HG03575 (cell line): ENCODE results near the gene UNC79.

ENCODE experiments used
- ATAC-seq: cut with Tn5 transposase; IDR thresholded peaks from one replicate; pipeline ENCODE4 v1.9.1; 2021; ENCODE audit not compliant: unreplicated experiment, insufficient number of reproducible peaks, low FRiP score; ENCODE audit errors: extremely low read depth

Gene UNC79

DNA sequence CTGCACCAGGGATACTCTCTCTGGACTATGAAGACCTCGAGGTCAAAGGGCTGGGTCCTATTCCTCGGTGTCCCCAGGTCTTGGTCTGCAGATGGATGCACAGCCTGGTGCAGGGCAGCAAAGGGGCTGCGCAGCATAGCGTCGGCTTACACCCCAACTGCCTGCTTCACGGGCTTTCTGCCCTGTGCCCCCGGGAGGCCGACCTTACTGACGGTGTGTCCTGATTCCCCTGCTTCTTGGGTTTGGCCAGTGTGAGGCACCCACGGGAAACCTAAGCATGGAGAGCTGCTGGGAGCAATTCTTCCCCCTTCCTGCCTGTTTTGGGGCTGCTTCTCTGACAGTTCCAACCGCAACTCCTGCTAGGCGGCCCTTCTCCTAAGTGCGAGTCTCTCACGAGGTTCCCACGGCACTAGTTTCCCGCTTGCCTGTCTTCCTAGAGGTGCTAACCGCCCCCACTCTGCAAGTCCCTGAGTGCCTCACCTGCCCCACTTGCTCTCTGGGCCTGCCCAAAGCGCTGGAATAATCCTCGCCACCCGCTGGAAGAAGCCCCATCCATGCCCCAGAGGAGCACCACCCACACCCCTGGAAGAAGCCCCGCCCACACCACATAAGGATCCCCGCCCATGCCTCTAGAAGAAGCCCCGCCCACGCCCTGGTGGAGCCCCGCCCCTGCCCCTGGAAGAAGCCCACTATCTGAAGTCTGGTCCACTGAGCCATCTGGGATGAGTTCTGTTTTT lies 303.5 kb downstream of the UNC79 start:
- ATAC-seq: no peak

DNA sequence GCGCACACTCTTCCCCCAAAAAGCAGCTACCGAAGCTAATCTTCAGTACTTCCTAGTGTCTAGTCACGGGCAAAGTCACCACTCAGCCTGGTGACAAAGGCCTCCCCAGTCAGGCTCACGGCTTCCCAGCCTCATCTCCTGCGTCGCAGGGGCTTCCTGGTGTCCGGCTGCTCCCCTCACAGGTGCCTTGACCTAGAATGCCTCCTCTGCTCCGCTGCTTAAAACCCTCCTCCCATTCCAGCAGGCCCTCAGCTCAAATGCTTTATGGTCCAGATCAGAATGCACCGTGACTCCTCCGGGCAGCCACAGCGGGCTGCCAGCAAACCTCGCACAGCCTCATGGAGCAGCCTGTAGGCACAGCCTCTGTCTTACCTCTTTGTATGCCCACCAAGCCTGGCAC lies 304.5 kb downstream of the UNC79 start:
- ATAC-seq: no peak

DNA sequence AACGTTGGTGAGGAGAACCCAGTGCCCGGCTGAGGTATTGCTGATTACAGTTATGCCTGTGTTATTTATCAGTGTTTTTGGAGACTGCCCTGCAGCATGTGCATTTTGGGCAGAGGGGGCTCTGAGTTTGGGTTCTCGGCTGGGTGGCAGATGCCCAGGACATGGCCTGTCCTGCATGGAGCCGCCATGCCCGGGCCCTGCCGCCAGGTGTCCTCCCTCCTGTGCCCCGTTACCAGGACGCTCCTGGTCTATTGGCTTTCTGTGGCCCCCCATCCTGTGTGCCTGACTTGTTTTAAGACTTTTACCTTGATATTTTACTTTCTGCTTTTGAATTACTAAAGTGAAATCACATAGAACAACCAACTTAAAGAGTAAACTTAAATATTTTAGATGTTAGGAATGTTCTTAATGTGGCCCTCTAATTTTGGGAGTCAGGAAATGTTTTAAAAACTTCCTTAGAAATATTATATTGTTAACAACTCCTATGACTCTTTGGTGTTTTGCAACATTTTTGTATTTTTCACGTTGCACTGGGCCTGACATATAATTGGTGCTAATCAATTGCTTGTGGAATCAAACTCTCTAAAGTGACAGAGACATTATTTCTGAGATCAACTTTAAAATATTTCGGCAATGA lies 305.8 kb downstream of the UNC79 start:
- no peak for ATAC-seq

DNA sequence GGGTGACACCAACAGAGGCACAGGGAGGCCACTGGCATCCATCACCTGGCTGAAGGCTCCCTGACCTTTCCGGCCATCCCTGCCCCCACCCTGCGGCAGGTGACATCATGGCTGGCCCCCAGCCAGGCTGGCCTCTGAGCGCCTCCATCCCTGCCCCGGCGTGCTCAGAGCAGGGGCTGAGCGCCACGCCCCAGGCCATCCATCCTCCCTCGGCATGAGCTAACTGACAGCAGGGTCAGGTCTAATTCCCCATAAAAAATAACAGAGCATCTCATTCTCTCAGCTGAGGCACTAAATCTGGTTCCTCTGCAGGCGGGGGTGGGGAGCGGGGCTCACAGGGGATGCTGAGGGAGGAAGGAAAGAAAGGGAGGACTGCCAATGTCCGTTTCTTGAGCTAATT lies 306.9 kb downstream of the UNC79 start:
- ATAC-seq: no peak

DNA sequence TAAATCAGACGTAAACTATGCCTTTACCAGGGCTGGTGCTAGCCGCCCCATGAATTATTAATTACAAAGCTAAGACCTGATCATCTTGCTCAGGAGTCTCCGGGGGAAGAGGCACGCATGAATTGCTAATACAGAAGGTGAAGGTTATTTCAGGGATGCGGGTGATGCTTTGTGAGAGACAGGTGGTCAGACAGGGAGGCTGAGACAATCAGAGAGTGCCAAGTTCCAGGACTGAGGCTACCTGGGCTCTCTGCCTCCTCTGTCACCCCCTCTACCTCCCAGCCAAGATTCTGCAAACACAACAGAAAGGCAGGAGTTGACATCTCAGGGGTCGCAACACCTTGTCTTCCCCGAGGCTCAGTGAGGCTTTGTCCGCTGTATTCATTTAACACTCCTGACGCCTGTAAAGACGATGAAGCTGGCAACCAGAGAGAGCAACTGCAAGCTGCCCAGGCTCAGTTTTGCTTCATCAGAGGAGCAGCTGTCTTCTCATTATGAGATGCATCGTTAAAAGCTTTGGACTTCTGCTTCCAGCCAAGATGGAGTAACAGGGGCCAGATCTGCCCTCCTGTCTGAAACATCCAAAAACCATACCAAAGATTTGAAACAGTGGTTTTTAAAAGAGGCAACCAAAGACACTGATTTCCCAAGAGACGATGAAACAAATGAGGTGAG lies 311.0 kb downstream of the UNC79 start:
- ATAC-seq: no peak

DNA sequence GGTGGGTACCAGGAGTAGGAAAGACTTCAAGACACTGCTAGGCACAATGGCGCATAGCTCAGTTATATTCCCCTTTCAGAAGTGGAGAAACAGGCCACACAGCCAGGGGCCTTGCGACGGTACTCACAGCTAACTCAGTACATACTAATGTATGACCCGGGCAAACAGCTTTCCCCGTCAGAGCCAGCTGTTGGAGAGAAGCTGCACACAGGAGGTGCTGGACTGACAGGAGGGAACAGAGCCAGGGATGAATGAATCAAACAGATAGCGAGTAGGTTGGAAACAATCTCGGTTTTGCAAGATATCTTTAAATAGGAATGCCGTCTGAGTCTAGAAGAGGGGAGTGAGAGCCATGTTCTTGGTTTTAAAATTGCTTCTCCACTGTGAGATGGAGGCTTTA lies 312.0 kb downstream of the UNC79 start:
- no peak for ATAC-seq

DNA sequence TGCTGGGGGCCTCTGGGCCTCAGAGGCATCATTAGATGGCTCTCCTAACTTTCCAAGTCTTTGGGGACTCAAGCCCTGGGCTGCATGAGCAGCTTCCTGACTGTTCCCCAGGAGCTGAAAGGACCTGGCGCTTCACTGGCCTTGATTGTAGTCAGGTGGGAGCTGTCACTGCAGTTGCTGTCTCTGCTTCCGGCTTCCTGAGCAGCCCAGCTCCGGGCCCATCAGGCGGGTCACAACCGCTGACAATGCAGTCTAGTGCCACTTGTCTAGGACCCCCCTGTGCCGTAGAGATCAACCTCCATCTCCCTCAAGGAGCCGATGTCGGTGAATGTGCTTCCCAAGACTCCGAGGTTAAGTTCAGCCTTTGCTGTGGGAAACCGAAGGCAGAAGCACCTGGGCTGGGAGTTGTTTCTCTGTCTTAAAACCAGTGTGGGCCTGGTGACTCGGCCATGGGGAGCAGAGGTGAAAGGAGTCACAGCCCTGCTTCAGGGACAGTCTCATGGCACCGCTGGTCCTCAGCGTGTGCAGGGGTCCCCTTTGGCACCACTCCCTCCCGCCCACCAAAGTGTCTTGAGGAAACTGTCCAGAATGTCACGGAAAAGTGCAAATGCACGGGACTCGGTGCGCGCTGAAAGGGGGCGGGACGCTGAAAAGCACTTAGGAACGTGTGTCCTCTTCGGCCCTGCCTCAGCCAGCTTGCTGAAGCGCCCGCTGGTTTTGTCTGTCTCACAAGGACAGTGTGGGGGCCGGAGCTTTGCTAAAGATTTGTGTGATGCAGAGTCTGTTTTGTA lies 312.7 kb downstream of the UNC79 start:
- no peak for ATAC-seq

DNA sequence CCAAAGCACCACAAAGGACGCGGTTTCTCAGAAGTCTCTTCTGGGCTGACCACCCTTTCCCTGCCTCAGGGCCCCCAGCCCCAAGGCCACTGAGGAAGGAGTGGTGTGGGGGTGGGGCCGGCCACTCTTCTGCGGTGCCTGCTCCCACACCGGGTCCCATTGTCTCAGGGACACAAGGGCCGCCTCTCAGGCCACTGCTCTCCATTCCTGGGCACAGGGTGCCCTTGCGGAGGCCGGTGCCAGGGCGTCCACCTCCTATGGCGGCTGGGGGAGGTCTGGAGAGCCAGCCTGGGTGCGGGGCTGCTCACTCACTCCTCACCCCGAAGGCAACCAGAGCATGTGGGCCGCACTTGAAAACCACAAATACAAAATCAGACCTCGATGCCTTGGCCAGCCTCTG lies 313.4 kb downstream of the UNC79 start:
- ATAC-seq: no peak

DNA sequence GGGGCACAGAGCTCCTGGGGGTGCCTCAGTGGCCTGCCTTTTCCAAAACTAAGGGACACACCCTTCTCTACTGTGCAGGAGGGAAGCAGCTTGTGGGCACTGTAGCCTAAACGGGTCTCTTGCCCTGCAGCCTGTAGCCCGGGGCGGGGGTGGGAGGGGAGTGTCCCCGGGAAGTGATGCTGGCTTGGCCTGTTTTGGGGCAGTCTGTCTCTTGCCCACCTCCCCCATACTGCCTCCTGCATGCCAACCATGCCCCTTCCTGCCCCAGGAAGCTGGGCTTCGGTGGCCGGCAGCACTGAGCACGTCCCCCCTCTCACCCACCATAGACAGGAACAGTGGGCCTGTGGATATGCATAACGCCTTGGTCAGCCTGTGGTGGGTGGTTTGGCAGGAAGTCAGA lies 314.1 kb downstream of the UNC79 start:
- no peak for ATAC-seq

DNA sequence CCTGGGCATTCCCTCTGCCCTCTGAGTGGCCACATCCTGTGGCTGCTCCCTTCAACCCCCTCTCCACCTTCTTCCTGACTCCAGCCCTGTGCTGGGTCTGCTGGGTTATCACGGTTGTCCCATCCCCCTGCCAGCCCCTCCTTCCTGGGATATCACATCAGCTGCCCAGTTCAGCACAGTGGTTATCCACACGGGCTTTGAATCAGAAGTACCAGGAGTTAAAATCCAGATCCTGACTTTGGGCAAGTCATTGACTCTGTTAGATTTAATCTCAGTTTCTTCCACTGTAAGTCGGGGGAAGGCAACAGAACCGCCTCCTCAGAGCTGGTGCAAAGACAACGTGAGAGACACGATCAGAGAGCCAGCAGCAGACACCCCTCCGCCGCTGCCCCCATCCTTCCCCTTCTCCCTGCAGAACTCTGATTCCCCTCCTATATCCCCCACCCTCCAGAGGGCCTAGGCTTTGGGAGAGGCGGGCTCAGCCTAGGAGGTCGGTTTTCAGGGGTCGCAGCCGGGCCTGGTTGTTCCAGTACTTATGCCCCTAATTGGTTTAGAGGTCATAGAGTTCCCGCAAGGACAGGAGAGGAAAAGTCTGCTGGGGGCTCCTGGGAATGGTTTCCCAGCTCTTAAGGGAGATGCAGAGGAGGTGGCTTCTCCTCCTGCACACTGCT lies 315.0 kb downstream of the UNC79 start:
- no peak for ATAC-seq

DNA sequence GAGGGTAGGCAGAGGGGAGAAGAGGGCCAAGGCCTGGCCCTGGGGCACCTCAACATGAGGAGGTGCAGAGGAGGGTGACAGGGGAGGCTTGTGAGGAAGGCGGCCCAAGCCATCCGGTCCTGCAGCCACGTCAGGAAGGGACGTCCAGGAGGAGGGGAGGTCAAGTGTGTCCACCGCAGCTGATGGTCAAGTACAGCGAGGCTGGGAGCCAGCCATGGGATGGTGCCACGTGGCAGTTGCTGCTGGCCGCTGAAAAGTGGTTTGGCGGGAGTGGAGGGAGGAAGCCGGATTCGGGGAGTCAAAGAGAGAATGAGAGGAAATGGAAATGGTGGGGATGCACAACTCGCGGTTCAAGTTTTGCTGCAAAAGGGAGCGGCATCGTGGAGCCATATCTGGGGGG lies 316.4 kb downstream of the UNC79 start:
- ATAC-seq: no peak

DNA sequence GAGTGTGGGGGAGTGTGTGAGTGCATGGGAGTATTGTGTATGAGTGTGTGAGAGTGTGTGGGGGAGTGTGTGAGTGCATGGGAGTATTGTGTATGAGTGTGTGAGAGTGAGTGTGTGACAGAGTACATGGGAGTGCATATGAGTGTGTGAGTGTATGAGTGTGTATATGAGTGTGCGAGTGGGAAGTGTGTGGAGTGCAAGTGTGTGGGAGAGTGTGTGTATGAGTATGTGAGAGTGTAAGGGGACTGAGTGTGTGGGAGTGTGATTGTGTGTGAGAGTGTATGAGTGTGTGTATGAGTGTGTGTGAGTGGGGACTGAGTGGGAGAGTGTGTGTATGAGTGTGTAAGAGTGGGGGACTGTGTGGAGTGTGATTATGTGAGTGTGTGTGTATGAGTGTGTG lies 316.8 kb downstream of the UNC79 start:
- ATAC-seq: no peak

DNA sequence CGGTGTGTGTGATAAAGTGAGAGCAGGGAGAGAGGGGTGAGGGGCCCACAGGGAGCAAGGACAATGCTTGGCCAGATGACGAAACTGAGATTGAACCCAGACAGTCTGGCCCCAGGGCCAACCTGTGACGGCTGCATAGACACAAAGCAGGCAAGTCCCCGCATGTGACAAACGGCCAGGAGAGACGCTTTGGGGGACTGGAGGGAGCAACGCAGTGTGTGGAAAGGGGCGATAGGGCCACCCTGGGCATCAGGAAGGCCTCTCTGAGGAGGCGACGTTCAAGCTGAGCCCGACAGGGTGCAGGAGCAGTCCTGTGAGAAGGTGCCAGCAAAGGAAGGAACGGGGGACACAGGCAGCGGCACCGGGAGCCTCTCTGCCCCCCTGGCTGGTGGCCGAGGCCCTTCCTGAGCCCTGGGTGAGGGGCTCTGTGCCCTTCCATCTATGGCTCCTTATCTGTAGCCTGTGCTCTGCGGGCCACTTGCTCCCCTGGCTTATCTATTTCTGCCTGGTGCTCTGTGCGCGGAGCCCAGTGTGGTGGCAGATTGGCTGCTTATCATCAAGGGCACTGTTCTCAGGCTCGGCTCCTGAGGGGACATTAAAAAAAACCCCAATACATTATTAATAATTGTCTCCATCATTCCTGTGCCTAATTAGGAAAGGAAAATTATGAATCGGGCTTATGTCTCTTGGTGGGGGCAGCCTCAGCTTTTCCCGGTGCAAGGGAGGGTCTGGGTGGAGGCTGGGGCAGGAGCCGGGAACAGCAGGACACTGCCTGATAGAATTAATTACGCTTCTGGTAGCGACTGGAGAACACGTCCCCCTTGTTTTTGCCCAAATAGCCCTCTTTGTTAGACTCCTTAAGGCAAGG lies 317.7 kb downstream of the UNC79 start:
- ATAC-seq: no peak

DNA sequence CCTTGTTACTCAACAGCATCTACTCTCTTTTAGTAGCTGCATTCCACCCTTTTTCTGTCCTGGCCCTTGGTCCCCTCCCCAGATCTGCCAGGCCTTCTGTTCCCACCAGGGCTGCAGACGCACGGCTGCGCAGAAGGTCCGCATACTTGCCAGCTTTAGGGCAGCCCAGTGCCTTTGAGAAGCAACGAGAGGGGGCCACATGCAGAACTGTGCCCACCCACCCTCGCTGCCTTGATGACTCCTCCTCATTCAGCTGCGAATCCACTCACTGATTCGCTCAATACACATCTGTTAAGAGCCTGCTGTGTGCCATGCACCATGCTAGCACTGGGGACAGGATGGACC lies 318.3 kb downstream of the UNC79 start:
- ATAC-seq: no peak

DNA sequence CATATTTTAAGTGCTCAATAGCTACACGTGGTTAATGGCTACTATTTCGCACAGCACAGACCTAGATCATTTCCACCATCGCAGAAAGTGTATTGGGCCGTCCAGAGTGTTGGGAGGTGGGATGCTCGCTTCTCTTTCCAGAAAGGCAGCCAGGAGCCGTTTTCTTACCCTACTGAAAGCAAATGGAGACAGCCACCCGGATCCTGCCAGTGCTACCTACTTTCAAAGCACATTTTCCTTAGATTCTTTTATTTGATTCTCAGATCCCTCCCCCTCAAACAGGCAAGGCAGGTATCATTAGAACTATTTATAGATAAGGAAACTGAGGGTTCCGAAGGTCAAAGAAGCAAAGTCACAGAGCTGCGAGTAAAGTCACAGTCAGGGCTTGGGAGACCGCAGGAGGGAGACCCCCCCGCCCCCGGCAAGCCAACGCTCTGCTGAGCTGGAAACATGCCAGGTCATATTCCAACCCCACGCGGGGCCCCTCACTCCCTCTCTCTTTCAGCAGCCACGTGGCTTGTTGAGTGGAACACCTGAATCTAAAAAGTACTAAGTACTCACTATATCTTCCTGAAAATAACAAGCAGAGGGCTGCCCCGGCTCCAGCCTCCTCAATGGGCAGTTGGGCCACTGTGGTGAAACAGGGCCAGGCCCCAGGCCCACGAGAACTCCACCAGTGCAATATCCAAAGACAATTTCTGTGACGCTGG lies 321.4 kb downstream of the UNC79 start:
- ATAC-seq: no peak

DNA sequence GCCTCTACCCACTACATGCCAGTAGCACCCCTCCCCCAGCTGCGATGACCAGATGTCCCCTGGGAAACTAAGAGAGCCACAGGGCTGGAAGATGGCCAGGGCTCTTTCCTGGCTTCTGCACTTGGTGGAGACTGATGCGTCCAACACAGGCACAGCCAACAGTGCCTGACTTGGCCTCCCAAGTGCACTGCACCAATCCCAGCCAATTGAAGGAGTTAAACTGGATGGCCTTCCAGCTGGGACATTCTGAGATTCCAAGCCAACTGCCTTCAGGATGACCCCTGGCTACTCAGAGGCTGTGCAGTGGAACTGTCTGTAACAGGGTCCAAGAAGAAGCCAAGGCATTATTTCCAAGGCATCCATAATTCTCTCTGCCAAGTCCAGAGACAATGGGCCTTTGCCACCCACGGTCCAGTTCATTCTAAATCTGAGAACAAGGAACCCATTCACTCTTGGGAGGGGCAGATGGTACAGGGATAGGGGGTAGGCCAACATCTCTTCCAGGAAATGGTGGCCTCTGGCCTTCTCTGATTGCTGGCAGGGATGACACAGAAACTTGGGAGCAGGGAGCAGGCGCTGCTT lies 322.3 kb downstream of the UNC79 start:
- ATAC-seq: no peak

DNA sequence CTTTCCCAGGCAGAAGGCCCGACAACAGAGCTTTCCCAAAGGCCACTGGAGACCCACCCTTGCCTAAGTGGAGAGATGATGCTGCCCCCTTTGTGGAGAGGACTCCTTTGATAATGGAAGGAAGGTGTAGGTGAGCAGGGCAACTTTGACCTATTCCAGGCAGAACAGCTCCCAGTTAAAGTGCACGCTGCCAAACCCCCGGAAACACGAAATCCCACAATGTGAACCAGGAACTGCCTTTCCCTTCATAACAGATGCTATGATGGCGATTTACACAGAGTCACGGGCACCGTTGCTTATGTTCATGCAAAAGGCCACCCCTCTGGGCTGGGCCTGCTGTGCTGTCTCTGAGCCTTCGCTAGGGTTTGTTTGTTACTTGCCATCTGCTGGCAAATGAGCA lies 322.9 kb downstream of the UNC79 start:
- no peak for ATAC-seq
